Stimulated activated naive CD8-positive, alpha-beta T cell treated with anti-CD3 and anti-CD28 coated beads, Interleukin-15, Interleukin-2, amounts not matched to agents 100 U/mL and 50 U/mL, for 24 hours (primary cell): ENCODE measurements around the gene NDST4.

Experiments used
- ATAC-seq: fragments of 150-1000 bp; cut with Tn5 transposase; one replicate; pipeline ENCODE4 v1.10.0; 2021
- DNase-seq: peaks from one replicate; pipeline ENCODE4 v3.0.0; 2021

The NDST4 gene

GRCh38 chr4:115113506-115114106 is at the start of gene NDST4:
Gene NDST4 (minus strand): TSS chr4:115113620. CDS start chr4:115077036, 36,584 bp downstream.
- DNase-seq (no peak), ATAC-seq (no peak)

GRCh38 chr4:115159141-115159540 is 45.7 kb upstream of the NDST4 start:
- DNase-seq (no peak), ATAC-seq (no peak)

GRCh38 chr4:115158296-115158695 is 44.9 kb upstream of the NDST4 start:
- no peak for ATAC-seq
- DNase-seq: no peak

GRCh38 chr4:115154826-115155225 is 41.4 kb upstream of the NDST4 start:
- ATAC-seq (no peak), DNase-seq (no peak)

GRCh38 chr4:115152965-115153364 is 39.5 kb upstream of the NDST4 start:
- no peak for DNase-seq
- no peak for ATAC-seq

- ATAC-seq (no peak), DNase-seq (no peak)
These were observed 38.7 kb upstream of the NDST4 start for GRCh38 chr4:115152081-115152480.

- ATAC-seq (no peak), DNase-seq (no peak)
These were observed 35.7 kb upstream of the NDST4 start for GRCh38 chr4:115149106-115149505.

- ATAC-seq: no peak
- no peak for DNase-seq
These were observed 32.2 kb upstream of the NDST4 start for GRCh38 chr4:115145393-115146160.

- no peak for ATAC-seq
These were observed 14.6 kb upstream of the NDST4 start for GRCh38 chr4:115128037-115128436.

GRCh38 chr4:115126491-115126890 is 13.1 kb upstream of the NDST4 start:
- ATAC-seq (no peak), DNase-seq (no peak)

More at GRCh38 chr4:115128037-115128436, 14.6 kb upstream of the NDST4 start:
- DNase-seq: no peak

- ATAC-seq (no peak), DNase-seq (no peak)
These were observed 8.1 kb upstream of the NDST4 start for GRCh38 chr4:115121351-115122043.

GRCh38 chr4:115119804-115120352 is 6.5 kb upstream of the NDST4 start:
- ATAC-seq: no peak
- DNase-seq: no peak

- DNase-seq (no peak), ATAC-seq (no peak)
These were observed 4.2 kb upstream of the NDST4 start for GRCh38 chr4:115117651-115118050.

- DNase-seq: no peak
- no peak for ATAC-seq
These were observed 2.9 kb downstream of the NDST4 start for GRCh38 chr4:115110191-115111181.

GRCh38 chr4:115108850-115109249 is 4.6 kb downstream of the NDST4 start:
- ATAC-seq: no peak
- no peak for DNase-seq

GRCh38 chr4:115107411-115107810 is 6.0 kb downstream of the NDST4 start:
- DNase-seq (no peak), ATAC-seq (no peak)

- ATAC-seq (no peak), DNase-seq (no peak)
These were observed 11.7 kb downstream of the NDST4 start for GRCh38 chr4:115101675-115102074.

GRCh38 chr4:115090483-115091075 is 22.8 kb downstream of the NDST4 start:
- DNase-seq (no peak), ATAC-seq (no peak)

GRCh38 chr4:115082633-115083032 is 30.8 kb downstream of the NDST4 start:
- DNase-seq: no peak
- no peak for ATAC-seq

GRCh38 chr4:115076691-115077090 is 36.7 kb downstream of the NDST4 start:
- DNase-seq (no peak), ATAC-seq (no peak)

GRCh38 chr4:115058533-115058932 is 54.9 kb downstream of the NDST4 start:
- DNase-seq: no peak
- no peak for ATAC-seq
